Fibroblast of pulmonary artery (primary cell): ENCODE results near the gene DHDH.

Experiments
- DNase-seq: peaks from one replicate; pipeline ENCODE4 v3.0.0-alpha.2; 2010; ENCODE audit warnings: low read depth
- H3K4me3 ChIP-seq: replicated peaks from 2 replicates; pipeline ENCODE4 v1.5.1; 2011; ENCODE audit warnings: low read depth, mild to moderate bottlenecking, control low read depth, low read length, moderate library complexity
- CTCF ChIP-seq: IDR thresholded peaks from 2 replicates; pipeline ENCODE4 v1.5.1; 2011; ENCODE audit warnings: mild to moderate bottlenecking, control low read depth, low read length, inconsistent platforms; ENCODE audit errors: missing control alignments

Gene DHDH

DNA sequence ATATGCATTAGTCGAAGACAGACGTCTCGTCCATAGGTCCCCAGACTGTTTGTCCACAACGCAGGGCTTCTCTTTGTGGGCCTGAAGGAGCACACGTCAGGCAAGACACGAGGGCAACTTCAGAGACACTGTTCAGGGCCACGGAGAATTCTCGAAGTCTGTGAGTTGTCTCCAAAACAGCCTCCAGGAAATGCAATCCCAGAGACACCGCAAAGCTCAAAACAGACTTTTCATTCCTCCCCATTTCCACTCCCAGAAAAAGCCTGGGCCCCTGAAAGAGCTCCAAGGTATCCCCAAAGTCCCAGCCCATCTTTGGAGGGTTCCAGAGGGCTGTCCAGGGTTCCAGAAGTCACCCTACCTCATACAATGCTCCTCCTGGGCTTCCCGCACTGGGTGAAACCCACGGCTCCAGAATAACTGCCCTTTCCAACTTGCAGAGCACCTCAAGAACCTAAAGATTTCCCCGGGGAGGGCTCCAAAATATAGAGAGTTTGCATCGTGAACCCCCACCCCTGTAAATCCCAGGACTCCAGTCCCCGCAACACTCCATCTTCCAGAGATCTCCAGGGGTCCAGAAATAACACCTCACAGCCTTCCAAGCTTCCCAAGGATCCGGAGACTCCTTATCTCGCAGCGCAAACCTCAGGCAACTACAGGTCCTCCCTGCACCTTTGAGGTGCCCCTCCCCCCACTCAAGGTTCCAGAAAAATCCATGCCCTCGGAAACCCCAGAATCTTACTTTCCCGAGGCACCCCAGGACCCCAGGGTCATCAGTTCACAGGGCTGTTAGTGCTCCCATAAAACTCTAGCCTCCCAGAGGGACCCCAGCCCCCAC is 30.9 kb downstream of the DHDH start:
- peak; percentile 67 for DNase-seq
- H3K4me3 ChIP-seq, result peak overlapping the region; percentile 53
- no peak for TF ChIP-seq CTCF

DNA sequence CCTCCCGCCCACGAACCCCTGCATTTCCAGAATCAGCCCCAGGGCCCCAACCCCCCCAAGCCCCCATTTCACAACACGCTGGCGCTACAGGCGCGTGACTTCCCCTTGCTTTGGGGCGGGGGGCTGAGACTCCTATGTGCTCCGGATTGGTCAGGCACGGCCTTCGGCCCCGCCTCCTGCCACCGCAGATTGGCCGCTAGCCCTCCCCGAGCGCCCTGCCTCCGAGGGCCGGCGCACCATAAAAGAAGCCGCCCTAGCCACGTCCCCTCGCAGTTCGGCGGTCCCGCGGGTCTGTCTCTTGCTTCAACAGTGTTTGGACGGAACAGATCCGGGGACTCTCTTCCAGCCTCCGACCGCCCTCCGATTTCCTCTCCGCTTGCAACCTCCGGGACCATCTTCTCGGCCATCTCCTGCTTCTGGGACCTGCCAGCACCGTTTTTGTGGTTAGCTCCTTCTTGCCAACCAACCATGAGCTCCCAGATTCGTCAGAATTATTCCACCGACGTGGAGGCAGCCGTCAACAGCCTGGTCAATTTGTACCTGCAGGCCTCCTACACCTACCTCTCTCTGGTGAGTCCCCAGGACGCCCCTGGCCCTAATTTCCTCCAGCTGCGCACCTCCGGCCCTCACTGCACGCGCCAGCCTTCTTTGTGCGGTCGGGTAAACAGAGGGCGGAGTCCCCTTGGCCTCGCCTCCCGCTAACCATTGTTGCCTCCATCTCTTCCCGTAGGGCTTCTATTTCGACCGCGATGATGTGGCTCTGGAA is 31.7 kb downstream of the DHDH start, which contains the start of gene FTL:
FTL (plus strand) TSS at position 270 of the 766 bp plus-strand sequence; CDS start at position 469, 199 bp downstream.
- TF ChIP-seq CTCF, result no peak
- DNase-seq, result peak; percentile 98
- peak within 1 kb of the TSS; percentile 99 for H3K4me3 ChIP-seq

- DNase-seq, result peak; percentile 76
- H3K4me3 ChIP-seq, result peak overlapping the region; percentile 99
- TF ChIP-seq CTCF, result no peak
These were observed 32.5 kb downstream of the DHDH start for GRCh38 chr19:48965806-48966540.

- peak overlapping the region; percentile 99 for H3K4me3 ChIP-seq
- DNase-seq, result peak; percentile 40
These were observed 33.2 kb downstream of the DHDH start for GRCh38 chr19:48966541-48967345.

DNA sequence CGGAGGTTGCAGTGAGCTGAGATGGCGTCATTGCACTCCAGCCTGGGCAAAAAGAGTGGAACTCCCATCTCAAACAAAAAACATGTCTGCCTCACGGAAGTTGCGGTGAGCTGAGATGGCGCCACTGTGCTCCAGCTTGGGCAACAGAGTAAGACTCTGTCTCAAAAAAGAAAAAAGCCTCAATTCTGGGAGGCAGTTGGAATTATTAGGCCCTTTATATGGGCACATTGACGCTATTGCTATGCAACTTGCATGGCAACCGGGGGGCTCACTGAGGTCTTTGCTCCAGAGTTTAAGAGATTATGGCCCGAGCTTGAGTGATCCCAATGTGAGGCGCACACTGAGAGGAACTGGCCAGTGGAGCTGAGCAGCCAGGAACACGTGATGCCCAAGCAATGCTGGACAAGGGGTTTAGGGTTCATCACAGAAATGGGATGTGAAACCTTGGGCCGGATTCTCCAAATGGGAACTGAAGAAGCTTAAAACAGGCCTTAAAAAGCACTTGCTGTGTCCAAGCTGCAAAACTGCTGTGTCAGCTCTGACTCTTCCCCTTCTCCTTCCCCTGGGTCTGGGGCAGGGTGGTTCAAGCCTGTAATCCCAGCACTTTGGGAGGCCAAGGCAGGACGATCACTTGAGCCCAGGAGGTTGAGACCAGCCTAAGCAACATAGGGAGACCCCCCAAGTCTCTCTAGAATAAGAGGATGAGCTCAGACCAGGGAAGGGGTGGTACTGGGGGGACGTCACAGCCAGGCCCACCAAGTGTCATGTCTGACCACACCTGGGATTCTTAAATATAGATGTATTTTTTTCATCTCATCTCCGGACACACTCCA is 34.1 kb downstream of the DHDH start:
- peak overlapping the region; percentile 99 for H3K4me3 ChIP-seq
- no peak for TF ChIP-seq CTCF
- peak; percentile 90 for DNase-seq

More at GRCh38 chr19:48966541-48967345, 33.2 kb downstream of the DHDH start:
- no peak for TF ChIP-seq CTCF
